ENCODE measurements around the gene ATP5PD. TPM values are rescaled to one million over a fixed set of nuclear protein-coding genes. Genes with fewer than 3 reads are reported as not detected.

The ATP5PD gene
- total and polyA plus RNA-seq, 2 of the 13 experiments (the other 11 are each of a cell fraction or from before 2014, with no cell fraction given) = 158 to 428 TPM

DNA sequence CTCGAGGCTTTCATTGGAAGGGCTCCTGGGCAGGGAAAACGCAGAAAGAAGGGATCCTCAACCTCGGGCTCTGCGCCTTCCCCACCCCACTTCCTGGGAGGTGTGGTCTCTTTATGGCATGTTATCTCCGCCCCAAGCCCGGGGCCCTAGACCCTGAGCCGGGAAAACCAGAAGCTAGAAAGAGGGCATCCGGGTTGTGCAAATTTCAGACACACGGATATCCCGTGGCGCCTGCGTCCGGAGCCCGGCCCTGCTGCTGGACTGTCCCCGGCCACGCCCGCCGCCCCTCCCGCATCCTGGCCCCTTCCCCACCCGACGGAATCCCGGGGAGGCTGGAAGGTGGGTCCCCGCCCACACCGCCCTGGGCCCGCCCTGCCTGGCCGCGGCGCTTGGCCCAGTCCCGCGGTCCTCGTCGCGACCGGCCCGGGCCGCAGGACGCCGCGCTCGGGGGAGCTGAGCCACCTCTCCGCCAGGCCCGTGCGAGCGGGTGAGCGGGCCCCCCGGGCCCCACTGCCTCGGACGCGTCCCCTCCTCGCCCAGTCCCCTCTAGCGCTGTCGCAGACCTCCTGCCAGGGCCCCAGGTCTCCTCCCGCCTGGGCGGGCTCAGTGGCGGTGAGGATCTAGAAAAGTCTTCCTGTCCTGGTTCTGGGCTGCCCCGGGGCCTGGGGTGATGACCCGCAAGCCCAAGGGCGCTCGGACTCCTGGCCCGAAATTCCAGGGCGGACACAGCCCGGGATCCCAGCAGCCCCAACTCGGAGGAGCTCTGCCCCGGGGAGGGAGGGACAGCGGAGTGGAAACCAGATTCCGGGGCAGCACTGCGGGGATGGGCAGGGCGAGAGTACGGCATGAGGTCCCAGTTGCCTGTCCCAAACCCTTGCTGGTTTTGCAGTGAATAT lies 41.0 kb upstream of the ATP5PD start, which contains the start of gene SLC16A5 (continued):
- TF ChIP-seq PAWR (CRISPR knock-in tag; IDR thresholded peaks at IDR 0.05; ENCODE audit: borderline replicate concordance) (no peak), SP4 (CRISPR knock-in tag; IDR thresholded peaks at IDR 0.05) (peak; percentile 17; the same call in 1 of the 2 replicates), RFX5 (IDR thresholded peaks at IDR 0.05; ENCODE audit: low read depth, low read length) (no peak), ZMAT3 (CRISPR knock-in tag; conservative IDR thresholded peaks at IDR 0.05) (peak; percentile 37; the same call in 1 of the 2 replicates), SALL1 (CRISPR knock-in tag; IDR thresholded peaks at IDR 0.05) (no peak), SYNCRIP (IDR thresholded peaks at IDR 0.05; ENCODE audit: insufficient read depth, low read depth, low read length) (no peak), POGZ (CRISPR knock-in tag; IDR thresholded peaks at IDR 0.05) (no peak), ZNF326 (CRISPR knock-in tag; IDR thresholded peaks at IDR 0.05; ENCODE audit: borderline replicate concordance) (no peak), RFX1 (IDR thresholded peaks at IDR 0.05) (no peak), ZSCAN29 (CRISPR knock-in tag; conservative IDR thresholded peaks at IDR 0.05) (no peak), CHD2 (IDR thresholded peaks at IDR 0.05; ENCODE audit: low read depth, low read length) (no peak), ZNF691 (CRISPR knock-in tag; IDR thresholded peaks at IDR 0.05; ENCODE audit: borderline replicate concordance, low read depth) (no peak), SMARCE1 (IDR thresholded peaks at IDR 0.05; ENCODE audit: borderline replicate concordance) (no peak), ZFY (CRISPR knock-in tag; IDR thresholded peaks at IDR 0.05) (peak; percentile 78), ZC3H4 (CRISPR knock-in tag; IDR thresholded peaks at IDR 0.05; ENCODE audit: borderline replicate concordance) (no peak; the same call in 1 of the 2 replicates), MEIS2 (CRISPR knock-in tag; IDR thresholded peaks at IDR 0.05) (peak; percentile 39; the same call in 1 of the 2 replicates), SIN3A (IDR thresholded peaks at IDR 0.05; ENCODE audit: borderline replicate concordance, low read depth, low read length) (no peak), TCF12 (IDR thresholded peaks at IDR 0.05) (no peak), TCF12 (CRISPR knock-in tag; IDR thresholded peaks at IDR 0.05) (no peak), ZNF253 (CRISPR knock-in tag; IDR thresholded peaks at IDR 0.05; ENCODE audit: borderline replicate concordance) (no peak), PHB2 (IDR thresholded peaks at IDR 0.05; ENCODE audit: partially characterized antibody) (no peak), ZNF577 (CRISPR knock-in tag; IDR thresholded peaks at IDR 0.05; ENCODE audit: borderline replicate concordance, low read depth) (no peak), AGO2 (optimal IDR thresholded peaks at IDR 0.05; ENCODE audit: low read depth, low read length) (peak; percentile 72), ARHGAP35 (CRISPR knock-in tag; IDR thresholded peaks at IDR 0.05; ENCODE audit: borderline replicate concordance) (no peak; the same call in 1 of the 2 replicates), ZNF275 (CRISPR knock-in tag; IDR thresholded peaks at IDR 0.05; ENCODE audit: borderline replicate concordance) (no peak)
- TF ChIP-seq, protein P1, sequence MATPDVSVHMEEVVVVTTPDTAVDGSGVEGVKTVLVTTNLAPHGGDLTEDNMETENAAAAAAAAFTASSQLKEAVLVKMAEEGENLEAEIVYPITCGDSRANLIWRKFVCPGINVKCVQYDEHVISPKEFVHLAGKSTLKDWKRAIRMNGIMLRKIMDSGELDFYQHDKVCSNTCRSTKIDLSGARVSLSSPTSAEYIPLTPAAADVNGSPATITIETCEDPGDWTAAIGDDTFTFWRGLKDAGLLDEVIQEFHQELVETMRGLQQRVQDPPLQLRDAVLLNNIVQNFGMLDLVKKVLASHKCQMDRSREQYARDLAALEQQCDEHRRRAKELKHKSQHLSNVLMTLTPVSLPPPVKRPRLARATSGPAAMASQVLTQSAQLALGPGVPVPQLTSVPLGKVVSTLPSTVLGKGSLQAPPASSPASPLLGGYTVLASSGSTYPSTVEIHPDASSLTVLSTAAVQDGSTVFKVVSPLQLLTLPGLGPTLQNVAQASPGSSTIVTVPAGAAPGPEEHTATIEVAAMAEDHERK (CRISPR knock-in tag; IDR thresholded peaks at IDR 0.05; ENCODE audit: low read depth) = no peak
- TF ChIP-seq, protein P2, sequence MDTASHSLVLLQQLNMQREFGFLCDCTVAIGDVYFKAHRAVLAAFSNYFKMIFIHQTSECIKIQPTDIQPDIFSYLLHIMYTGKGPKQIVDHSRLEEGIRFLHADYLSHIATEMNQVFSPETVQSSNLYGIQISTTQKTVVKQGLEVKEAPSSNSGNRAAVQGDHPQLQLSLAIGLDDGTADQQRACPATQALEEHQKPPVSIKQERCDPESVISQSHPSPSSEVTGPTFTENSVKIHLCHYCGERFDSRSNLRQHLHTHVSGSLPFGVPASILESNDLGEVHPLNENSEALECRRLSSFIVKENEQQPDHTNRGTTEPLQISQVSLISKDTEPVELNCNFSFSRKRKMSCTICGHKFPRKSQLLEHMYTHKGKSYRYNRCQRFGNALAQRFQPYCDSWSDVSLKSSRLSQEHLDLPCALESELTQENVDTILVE (CRISPR knock-in tag; IDR thresholded peaks at IDR 0.05) = peak; percentile 48; the same call in 1 of the 2 replicates
